ENCODE data around the gene PRKD1. TPM values are rescaled to one million over a fixed set of nuclear protein-coding genes. Genes with fewer than 3 reads are reported as not detected.

PRKD1 gene
- total RNA-seq, 4 donors from 2014 or later = 27.4 to 30.9 (median 29.7) TPM

- Histone ChIP-seq H3K9me3 (peaks cover 0 to 43% (median 0%) of the 10 kb centered on the region in 4 donors), H3K4me3 (no peak overlapping the region), H3K27ac (no peak overlapping the region), H3K4me1 (no peaks in the 10 kb centered on the region), H3K36me3 (peaks cover 0 to 14% (median 0%) of the 10 kb centered on the region in 3 donors), H3K27me3 (no peaks in the 10 kb centered on the region)
- DNase-seq (ENCODE audit: low spot score in 2 of 2) = no peak
- no peak for TF ChIP-seq POLR2A (IDR thresholded peaks at IDR 0.05)
- TF ChIP-seq EP300 (IDR thresholded peaks at IDR 0.05) = no peak
- no peak for TF ChIP-seq CTCF (IDR thresholded peaks at IDR 0.05)
- 62 to 66% methylated on average over 4 of the region's 4 CpGs for WGBS, 2 donors
Measured at GRCh38 chr14:29773990-29774389, 153.7 kb downstream of the PRKD1 start.

DNA sequence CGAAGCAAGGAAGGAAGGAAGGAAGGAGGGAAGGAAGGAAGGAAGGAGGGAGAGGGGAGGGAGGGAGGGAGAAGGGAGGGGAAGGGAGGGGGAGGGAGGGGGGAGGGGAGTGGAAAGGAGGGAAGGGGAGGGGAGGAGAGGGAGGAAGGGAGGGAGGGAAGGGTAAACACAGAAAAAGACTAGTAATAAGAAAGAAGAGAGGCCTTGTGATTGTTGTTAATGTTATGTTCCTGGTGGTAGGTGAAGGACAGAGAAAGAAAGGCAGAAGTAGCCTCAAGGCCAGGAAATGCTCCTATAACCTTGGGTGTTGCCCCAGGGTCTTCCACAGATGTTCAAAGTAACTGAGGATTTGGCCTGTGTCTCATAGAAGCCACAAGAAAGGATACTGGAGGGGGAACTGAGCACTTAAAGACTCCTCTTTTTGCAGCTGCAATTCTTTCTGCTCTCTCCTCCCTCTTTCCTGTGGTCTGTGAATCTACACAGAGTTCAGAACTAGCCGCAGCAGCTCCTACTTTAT is 164.2 kb downstream of the PRKD1 start:
- H3K36me3 ChIP-seq = no peaks in the 10 kb centered on the region
- H3K9me3 ChIP-seq = no peaks in the 10 kb centered on the region
- peaks cover 0 to 36% (median 4%) of the 10 kb centered on the region in 4 donors for H3K4me1 ChIP-seq
- DNase-seq (ENCODE audit: low spot score in 2 of 2) = no peak
- WGBS, 2 donors = 85 to 98% methylated on average over 2 of the region's 2 CpGs
- TF ChIP-seq POLR2A (IDR thresholded peaks at IDR 0.05) (no peak), EP300 (IDR thresholded peaks at IDR 0.05) (no peak), CTCF (IDR thresholded peaks at IDR 0.05) (no peak)
- H3K4me3 ChIP-seq = no peak overlapping the region
- H3K27me3 ChIP-seq = no peaks in the 10 kb centered on the region
- no peak overlapping the region for H3K27ac ChIP-seq

GRCh38 chr14:29759521-29760340 is 167.9 kb downstream of the PRKD1 start:
- H3K27ac ChIP-seq = peak overlapping the region in 3 of 4 donors; percentile 19 to 66 (median 63)
- DNase-seq (ENCODE audit: low spot score in 2 of 2) = no peak

GRCh38 chr14:29757711-29758233 is 169.9 kb downstream of the PRKD1 start:
- H3K4me1 ChIP-seq = peaks cover 0 to 37% (median 4%) of the 10 kb centered on the region in 4 donors
- H3K27me3 ChIP-seq = no peaks in the 10 kb centered on the region
- no peaks in the 10 kb centered on the region for H3K36me3 ChIP-seq
- peak overlapping the region in 2 of 4 donors; percentile 63 to 66 for H3K27ac ChIP-seq
- WGBS, 2 donors = 78 to 81% methylated on average over 3 of the region's 3 CpGs
- no peak for DNase-seq (ENCODE audit: low spot score in 2 of 2)
- no peak overlapping the region for H3K4me3 ChIP-seq
- no peaks in the 10 kb centered on the region for H3K9me3 ChIP-seq
- TF ChIP-seq CTCF (IDR thresholded peaks at IDR 0.05) (no peak), POLR2A (IDR thresholded peaks at IDR 0.05) (no peak), EP300 (IDR thresholded peaks at IDR 0.05) (no peak)

More at GRCh38 chr14:29759521-29760340, 167.9 kb downstream of the PRKD1 start:
- no peaks in the 10 kb centered on the region for H3K27me3 ChIP-seq
- H3K4me3 ChIP-seq = no peak overlapping the region
- WGBS, 2 donors = 48 to 51% methylated on average over 6 of the region's 6 CpGs
- no peak for TF ChIP-seq POLR2A (IDR thresholded peaks at IDR 0.05)
- TF ChIP-seq CTCF (IDR thresholded peaks at IDR 0.05) = no peak
- TF ChIP-seq EP300 (IDR thresholded peaks at IDR 0.05) = no peak
- no peaks in the 10 kb centered on the region for H3K36me3 ChIP-seq
- no peaks in the 10 kb centered on the region for H3K9me3 ChIP-seq
- H3K4me1 ChIP-seq = peaks cover 0 to 33% (median 4%) of the 10 kb centered on the region in 4 donors

GRCh38 chr14:29757188-29757680 is 170.4 kb downstream of the PRKD1 start:
- no peak for TF ChIP-seq CTCF (IDR thresholded peaks at IDR 0.05)
- TF ChIP-seq EP300 (IDR thresholded peaks at IDR 0.05) = no peak
- TF ChIP-seq POLR2A (IDR thresholded peaks at IDR 0.05) = no peak
- Histone ChIP-seq H3K4me3 (no peak overlapping the region), H3K27ac (peak overlapping the region in 1 of 4 donors; percentile 66), H3K4me1 (peaks cover 0 to 42% (median 4%) of the 10 kb centered on the region in 4 donors), H3K36me3 (no peaks in the 10 kb centered on the region), H3K27me3 (no peaks in the 10 kb centered on the region), H3K9me3 (no peaks in the 10 kb centered on the region)
- DNase-seq (ENCODE audit: low spot score in 2 of 2) = no peak
- WGBS, 2 donors = 93 to 94% methylated on average over 1 of the region's 1 CpG

Measured in tibial nerve (tissue), 4 donors.